Activated T-helper 1 cell treated with anti-CD3 and anti-CD28 coated beads, Interleukin-2, amount 50 U/mL, for 16 hours (primary cell): ENCODE measurements around the gene DDX24.

ENCODE experiments used
- DNase-seq, 2 donors: peaks; one replicate each; pipeline ENCODE4 v3.0.0-alpha.2; 2020; ENCODE audit warnings: low read depth in 1 of 2, low spot score in 1 of 2

DDX24 gene

DNA sequence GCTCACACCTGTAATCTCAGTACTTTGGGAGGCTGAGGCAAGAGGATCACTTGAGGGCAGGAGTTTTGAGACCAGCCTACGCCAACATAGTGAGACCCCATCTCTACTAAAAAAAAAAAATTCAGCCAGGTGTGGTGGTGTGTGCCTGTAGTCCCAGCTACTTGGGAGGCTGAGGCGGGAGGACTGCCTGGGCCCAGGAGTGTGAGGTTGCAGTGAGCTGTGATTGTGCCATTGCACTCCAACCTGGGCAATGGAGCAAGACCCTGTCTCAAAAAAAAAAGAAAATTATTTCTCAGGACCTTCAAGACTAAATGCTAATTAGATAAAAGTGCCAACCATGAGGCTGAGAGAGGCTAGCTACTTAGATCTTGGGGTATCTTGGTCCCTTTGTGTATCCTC, 31.4 kb downstream of the DDX24 start:
- no peak for DNase-seq

- no peak for DNase-seq
These were observed 32.0 kb downstream of the DDX24 start for GRCh38 chr14:94048691-94049624.

DNA sequence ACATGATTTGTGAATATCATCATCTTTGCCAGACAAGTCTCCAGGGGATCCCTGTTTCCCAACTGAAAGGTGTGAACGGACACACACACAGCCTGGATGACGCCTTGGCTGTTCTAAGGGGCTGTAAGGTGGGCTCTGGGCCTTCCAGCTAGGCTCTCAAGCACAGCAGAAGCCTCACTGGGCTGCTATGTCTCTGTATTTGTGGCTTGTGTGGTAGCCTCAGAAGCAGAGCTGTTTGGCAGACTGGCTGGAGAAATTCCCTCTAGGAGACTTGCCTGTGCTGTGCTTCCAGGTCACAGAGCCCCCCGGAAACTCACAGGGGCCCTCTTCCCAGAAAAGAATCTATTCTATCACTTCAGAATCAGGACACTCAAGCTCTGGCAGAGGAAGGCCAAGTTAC, 33.4 kb downstream of the DDX24 start:
- DNase-seq, result no peak

DNA sequence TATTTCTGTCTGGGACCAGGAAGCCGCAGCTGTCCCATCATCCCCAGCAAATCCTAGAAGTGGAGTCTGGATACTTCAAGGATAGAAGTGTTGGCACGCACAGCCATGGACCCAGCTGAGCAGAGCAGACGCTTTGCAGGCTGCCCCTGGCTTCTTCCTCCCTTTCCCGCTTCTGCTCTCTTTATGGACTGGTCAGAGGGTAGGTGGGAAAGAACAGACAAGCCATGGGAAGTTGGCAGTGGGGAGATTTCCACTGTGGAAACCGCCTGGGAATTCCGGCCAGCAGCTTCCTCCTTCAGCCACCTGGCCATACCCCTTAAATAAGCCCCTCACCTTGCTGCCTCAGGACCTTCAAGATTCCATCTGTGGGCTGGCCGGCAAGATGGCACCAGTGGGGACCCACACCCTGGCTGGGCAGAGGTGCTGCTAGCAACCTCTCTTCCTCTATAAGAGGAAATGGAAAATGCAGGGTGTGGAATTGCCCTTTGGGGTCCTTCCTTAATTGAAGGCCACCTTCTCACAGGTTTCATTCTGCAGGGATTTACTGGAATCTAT, 34.2 kb downstream of the DDX24 start:
- no peak for DNase-seq

- DNase-seq, result no peak
These were observed 35.2 kb downstream of the DDX24 start for GRCh38 chr14:94045563-94046345.

DNA sequence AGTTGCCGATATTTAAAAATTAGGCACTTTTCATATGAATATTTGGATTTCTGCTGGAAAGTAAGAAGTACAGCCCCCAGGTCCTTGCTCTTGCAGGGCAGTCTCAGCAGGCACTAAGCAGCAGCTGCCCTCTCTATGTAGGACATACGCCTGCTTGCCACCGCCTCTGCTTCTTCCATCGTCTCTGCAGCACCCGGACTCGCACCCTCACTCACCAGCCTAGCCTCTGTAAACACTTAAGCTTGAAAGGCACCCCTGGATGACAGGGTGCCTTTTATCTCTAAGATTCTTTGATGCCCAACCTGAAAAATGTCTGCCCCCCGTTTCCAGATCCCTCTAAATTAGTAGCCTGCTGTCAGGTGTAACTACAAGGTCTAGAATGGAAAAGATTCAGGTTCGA, 35.9 kb downstream of the DDX24 start:
- no peak for DNase-seq

DNA sequence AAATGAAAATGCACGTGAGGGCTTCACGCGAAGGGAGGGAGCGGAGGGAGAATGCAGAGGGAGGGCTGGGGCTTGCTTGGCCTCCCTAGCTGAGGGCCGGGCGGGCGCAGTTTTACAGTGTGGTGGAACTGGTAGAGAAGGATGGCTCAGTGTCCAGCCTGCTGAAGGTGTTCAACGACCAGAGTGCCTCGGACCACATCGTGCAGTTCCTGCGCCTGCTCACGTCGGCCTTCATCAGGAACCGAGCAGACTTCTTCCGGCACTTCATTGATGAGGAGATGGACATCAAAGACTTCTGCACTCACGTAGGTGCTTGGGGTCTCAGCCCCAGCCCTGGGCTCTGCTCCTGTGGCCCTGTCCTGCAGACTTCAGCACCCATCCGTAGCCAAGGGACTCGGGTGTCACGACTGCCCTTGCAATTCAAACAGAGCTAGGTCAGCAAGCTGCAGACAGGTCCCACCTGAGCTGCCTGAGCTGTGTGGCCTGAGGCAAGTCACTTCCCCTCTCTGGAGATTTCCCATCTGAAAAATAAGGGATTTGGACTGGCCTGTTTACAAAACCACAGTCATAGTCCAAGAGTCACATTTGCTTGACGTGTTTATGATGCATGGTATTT, 36.4 kb downstream of the DDX24 start:
- DNase-seq, result no peak

DNA sequence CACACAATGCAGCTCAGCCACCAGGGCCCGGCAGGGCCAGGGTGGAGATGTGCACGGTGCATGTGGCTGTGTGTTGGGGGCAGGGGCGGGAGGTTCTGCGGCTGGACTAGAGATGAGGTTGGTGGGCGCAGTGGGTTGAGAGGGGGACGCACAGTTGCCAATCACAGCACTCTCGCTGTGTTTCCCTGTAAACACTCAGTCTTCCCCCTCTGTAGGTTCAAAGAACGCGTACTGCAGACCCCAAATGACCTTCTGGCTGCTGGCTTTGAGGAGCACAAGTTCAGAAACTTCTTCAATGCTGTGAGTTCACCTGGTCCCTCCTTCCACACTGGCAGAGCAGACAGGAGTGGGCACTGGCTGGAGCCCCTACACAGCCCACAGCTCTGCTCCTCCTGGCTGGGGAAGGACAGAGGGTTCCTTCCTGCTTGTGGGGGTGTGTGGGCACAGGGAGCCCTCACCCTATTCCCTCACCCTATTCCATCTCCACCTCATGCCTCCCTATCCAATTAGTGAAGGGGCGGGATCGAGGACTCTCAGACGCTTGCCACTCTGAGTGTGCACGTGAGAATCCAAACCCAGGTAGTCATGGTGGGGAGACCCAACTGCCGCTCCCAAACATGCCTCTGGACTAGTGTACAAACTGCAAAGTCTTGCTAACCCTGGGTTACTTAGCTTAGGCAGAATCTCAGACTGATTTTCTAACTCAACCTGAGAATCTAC, 37.1 kb downstream of the DDX24 start:
- no peak for DNase-seq

- no peak for DNase-seq
These were observed 37.8 kb downstream of the DDX24 start for GRCh38 chr14:94043111-94043755.

DNA sequence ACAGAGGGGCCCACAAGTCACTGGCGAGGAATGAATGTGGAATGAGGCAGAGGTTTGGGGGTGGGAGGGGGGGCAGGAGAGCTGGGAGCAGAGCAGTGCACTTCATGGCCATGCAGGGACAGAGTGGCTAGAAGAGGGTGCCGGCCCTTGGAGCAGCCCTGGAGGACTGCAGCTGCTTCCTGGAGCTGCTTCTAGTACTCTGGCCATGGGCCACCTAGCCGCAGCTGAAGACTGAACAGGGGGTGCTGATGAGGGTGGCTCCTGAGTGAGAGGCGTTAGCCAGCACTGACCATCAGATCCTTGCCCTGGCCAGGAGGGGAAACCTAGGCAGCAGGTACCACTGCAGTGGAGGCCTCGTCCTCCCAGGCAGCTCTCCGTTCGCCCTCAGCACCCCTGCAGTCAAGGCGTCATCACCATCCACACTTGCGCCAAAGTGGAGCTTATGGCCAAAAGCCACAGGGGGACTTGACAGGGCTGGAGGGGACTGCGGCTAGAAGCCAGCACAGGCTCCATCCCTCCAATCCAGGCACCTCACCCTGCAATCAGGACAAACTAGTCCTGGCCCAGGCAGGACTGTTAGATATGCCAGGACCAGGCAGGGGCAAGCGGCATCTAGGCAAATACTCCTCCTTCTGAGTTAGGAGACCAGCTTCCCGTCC, 38.4 kb downstream of the DDX24 start:
- DNase-seq, result no peak

DNA sequence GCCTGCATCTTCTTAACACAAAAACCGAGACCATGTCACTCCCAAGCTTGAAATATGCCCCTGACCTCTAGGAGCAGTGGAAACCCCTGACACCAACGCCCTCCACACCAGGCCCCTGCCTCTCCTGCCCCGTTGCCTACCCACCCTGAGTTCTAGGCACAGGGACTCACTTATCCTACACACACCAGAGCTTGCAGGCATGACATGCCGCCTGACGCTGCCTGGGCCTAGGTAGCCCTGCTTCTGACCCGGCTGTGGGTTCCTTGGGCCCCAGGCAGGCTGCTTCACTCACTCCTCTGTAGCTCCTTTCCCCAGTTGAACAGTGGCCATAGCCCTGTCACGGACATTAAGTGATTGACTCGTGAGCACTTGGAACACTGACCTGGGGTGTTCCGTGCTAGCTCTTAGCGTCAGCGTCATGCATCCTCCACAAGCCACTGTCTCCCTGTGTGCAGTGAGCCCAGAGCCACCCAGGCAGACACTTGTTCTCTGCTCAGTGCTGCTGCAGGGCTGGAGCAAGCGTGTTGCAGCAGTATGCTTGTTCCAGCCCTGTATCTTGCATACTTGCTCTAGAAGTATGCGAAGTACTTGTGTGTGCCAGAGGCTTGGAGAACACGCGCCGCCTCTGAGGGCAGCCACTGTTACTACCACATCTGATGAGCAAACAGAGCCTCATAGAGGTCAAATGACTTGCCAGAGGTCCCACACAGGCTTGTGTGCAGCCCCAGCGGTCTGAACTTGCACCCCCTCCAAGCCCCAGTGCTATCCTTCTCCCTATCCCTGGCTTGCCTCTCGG, 39.3 kb downstream of the DDX24 start:
- no peak for DNase-seq

DNA sequence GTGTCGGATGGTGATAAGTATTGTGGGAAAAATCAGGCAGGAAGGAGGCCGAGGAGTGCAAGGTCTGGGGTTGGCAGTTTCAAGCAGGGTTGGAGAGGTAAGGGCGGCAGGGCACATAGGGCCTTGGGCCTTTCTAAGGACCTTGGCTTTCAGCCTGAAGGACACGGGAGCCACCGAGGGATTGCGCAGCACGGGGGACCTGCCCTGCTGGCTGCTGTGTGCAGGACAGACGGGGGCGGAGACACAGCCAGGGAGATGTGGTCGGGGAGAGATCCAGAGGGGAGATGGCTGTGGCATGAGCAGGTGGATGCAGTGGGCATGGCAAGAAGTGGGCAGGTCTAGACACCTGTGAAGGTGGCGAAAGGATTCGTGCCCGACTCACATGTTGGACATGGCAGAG, 40.2 kb downstream of the DDX24 start:
- DNase-seq, result no peak

DNA sequence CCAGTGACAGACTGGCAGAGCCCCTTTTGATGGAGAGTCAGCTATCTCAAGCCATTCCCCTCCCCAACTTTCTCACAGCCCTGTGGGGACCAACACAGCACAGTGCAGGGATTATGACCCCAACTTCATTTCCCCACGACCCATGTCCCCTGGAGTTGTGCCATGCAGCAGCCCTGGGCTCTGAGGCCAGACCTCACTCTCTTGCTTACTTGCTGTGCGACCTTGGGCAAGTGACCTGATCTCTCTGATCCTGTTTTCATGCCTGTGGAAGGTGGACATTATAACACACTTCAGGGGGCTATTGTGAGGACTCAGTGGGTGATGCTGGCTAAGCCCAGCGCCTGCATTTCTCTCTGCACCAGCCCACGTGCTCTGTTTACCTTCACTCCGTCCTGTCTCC, 40.8 kb downstream of the DDX24 start:
- no peak for DNase-seq

DNA sequence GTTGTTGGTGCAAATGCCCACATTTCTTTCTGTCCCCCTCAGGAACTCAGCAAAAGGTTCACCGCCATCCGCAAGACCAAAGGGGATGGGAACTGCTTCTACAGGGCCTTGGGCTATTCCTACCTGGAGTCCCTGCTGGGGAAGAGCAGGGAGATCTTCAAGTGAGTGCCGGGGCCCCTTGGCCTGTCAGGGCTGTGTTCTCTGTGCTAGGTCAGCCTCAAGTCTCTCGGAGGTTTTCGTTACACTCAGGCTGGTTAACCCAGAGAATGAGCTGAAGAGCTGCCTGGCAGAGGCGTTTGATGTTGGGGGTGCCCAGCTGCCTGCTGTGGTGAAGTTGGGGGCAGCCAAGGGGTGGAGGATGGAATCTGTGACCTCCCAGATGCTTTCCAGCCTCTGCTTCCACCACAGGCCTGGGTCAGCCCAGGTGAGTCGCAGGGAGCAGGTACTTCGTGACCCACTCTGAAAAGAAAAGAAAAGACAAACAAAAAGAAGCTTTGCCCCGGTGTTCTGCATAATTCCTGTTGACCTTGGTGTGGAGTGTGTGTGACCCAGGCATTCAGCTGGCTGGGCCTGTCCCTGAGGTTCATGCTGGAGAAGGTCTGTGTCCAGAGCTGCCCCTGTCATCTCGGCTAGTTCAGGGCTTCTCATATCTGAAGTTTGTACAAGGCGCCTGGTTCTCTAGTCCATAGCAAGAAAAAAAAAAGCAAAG, 41.9 kb downstream of the DDX24 start:
- no peak for DNase-seq

DNA sequence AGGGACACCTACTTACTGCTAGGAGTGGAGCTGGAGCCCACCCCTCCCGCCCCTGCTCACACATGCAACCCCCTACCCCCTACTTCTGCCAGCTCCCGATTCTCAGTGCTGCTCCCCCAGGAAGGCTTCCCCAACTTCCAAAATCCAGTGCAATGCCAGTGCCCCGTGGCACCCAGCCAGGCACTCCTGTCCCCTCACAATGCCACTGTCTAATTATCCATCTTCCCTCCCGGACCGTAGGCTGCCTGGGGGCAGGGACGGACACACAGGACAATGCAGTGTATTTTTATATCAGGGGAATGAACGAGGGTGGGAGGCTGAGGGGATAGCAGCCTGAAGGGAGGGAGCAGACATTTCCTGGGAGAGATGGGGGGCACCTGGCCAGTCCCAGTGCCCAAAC, 42.5 kb downstream of the DDX24 start:
- DNase-seq, result no peak

DNA sequence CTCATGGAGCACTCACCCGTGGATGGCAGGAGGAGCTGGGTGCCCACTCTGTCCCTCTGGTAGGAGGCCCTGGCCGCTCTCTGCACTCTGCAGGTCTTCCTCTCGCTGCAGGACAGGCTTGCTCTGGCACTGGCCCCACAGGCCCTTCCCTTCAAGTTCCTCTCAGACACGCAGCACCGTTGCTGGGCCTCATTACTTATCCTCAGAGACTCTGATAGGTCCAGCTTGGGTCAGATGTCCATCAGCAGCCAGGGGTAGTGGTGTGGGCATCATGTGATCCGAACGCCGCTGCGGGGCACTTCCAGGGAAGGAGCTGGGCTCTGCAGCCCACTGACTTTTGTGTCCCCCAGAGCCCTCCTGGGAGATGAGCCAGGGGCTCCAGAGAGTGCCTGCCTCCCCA, 43.0 kb downstream of the DDX24 start:
- no peak for DNase-seq

DNA sequence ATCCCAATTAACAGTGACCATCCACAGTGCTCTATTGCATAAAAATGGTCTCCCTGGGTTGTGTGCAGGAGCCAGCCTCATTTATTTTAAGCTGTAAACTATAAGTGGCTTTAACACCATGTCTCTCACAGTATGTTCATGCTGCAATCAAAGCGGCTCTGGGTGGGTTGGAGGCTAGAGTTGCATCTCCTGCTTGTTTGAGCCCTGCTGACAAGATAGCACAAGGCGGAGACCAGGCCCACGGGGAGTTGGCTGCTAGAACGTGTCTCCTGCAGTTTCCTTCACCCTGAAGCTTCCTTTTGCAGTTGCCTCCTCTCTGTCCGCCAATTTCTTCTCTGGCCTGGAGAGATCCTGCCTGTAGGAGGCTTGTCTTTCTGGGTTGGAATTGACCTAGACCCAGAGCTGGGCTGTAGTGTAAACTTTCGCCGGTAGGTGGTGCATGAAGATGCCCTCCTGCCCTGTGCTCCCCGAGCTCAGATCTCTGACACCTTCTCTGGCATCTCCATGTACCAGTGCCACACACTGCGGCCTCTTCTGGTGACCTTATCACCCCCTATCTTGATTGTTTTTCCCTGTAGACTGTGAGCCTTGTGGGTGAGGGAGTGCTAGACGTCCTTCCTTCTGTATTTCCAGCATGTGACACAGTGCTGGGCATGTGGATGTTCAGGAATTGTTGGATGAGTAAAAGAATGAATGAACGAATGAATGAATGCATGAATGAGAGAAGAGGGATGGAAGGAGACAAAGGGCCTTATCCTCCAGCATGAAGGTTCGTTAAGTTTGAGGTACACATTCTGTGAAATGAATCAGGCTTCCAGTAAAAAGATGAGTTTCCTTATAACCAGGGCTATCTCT, 44.5 kb downstream of the DDX24 start:
- DNase-seq, result peak; percentile 54 to 55

GRCh38 chr14:94034886-94035285, 46.1 kb downstream of the DDX24 start:
- DNase-seq, result no peak
